NCI-H187 treated with DMSO at 0.1 percent for 48 hours (cell line): ENCODE results near the gene FNBP1L.

Experiments
- DNase-seq: peaks from one replicate; lab custom pipeline; 2025; lab: John Stamatoyannopoulos, UW

FNBP1L gene

GRCh38 chr1:93447481-93448291 is at the start of gene FNBP1L:
Gene FNBP1L, plus strand, starts transcription at chr1:93448118. Its CDS starts 164 bp downstream, at chr1:93448282.
- DNase-seq: no peak

- no peak for DNase-seq
Measured at GRCh38 chr1:93399781-93400180, 48.1 kb upstream of the FNBP1L start.

DNA sequence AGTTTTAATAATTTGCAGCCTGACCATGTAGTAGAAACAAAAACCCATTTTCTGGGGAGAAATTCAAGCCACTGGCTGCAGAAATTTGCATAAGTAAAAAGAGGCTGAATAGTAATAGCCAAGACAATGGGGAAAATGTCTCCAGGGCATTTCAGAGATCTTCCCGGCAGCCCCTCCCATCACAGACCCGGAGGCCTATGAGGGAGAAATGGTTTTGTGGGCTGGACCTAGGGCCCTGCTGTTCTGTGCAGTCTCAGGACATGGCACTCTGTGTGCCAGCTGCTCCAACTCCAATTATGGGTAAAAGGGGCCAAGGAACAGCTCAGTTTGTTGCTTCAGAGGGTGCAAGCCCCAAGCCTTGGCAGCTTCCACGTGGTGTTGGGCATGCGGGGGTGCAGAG is 39.7 kb upstream of the FNBP1L start:
- no peak for DNase-seq

DNA sequence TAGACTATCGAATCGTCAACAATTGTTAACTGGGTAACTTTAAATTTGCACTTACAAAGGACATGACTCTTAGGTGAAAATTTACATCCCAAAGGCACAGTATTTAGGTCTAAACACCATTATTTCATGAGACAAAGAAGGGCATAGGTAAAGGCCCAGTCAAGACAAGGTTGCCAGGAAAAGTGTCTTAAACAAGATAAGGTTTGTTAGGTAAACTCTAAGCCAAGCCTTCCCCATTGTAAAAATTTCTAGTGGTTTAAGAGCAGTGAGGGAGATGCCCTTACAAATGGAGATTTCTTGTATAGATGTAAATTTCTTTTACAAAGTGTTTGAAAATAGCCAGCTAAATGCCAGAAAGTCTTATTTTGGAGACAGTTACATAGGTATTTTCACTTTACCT is 36.9 kb upstream of the FNBP1L start:
- no peak for DNase-seq

DNA sequence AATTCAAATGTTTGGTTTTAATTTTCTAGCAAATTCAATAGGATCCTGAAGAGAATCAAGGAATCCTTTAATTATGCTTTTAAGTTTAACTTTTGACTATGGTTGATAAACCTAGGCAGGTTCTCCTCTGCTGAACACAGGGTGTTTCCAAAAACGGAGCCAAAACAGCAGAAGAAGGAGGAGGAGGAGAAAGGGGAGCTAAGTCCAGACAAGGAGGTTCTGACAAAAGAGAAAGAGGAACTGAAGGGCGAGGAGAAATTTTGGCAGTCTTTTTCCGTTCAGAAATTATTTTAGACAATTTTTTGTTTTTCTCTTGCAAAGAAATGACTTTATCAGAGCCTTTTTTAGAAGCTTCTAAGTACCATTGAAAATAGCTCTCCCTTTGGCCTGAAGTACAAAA is 33.2 kb upstream of the FNBP1L start:
- DNase-seq: no peak

- no peak for DNase-seq
Measured at GRCh38 chr1:93415296-93415695, 32.6 kb upstream of the FNBP1L start.

GRCh38 chr1:93416183-93416582 is 31.7 kb upstream of the FNBP1L start:
- DNase-seq: no peak

GRCh38 chr1:93419344-93419743 is 28.6 kb upstream of the FNBP1L start:
- no peak for DNase-seq

DNA sequence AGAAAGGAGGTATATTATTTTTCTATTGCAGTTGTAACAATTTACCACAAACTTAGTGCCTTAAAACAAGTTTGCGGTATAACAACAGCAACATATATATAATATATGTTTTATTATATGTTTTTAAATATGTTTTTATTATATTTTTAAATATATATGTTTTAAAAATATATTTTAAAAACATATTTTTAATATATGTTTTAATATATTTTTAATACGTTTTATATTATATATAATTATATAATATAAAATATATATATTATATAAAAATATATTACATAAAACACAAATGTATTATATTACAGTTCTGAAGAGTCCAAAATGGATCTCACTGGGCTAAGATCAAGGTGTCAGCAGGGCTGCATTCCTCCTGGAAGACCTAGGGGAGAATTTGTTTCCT is 27.5 kb upstream of the FNBP1L start:
- no peak for DNase-seq

DNA sequence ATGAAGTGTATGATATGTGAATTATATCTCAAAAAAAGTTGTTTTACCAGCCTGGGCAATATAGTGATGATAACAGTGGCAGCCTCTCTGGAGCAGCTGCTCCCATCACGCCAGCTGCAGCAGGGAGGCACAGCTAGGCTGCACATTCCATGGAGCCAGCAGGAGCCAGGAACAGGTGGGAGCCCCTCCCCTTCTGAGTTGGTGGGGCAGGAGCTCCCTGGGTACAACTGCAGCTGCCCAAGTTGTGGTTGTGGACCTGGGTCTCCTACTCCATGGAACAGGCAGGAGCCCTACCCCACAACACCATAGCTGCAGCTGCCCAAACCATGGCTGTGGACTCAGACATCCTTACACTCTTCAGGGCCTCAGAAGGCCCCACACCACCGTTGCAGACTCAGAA is 21.7 kb upstream of the FNBP1L start:
- no peak for DNase-seq

DNA sequence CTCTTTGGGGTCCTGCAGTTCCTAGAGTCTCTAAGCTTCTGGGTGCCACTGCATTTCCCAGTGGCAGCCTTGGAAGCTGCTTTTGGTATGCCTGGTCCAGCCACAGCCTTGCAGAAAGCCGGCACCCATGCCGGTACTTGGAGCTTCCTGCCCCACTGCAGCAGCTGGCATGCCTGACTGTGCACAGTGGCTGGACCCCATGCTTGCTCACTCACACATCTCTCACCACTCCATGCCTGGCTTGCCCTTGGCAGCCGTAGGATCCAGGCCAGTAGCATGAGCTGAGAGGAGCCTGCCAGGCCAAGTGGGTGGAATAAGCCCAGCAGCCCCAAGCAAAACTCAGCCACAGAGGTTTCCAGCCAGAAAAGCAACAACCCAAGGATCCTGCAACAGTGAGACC is 20.3 kb upstream of the FNBP1L start:
- no peak for DNase-seq

- DNase-seq: no peak
Measured at GRCh38 chr1:93433407-93433961, 14.4 kb upstream of the FNBP1L start.

DNA sequence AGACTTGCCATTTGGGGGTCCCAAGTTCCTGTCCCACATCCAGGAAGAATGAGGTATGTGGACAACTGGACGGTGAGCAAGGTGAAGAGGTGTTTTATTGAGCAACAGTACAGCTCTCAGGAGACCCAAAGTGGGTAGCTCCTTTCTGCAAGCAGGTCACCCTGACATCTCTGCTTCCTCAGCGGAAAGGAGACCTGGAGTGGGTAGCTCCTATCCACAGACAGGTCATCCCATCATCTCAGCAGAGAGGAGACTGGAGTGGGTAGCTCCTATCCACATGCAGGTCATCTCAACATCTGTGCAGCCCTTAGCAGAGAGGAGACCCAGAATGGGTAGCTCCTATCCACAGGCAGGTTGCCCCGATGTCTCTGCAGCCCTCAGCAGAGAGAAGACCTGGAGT is 13.8 kb upstream of the FNBP1L start:
- no peak for DNase-seq

GRCh38 chr1:93434987-93435386 is 12.9 kb upstream of the FNBP1L start:
- no peak for DNase-seq

DNA sequence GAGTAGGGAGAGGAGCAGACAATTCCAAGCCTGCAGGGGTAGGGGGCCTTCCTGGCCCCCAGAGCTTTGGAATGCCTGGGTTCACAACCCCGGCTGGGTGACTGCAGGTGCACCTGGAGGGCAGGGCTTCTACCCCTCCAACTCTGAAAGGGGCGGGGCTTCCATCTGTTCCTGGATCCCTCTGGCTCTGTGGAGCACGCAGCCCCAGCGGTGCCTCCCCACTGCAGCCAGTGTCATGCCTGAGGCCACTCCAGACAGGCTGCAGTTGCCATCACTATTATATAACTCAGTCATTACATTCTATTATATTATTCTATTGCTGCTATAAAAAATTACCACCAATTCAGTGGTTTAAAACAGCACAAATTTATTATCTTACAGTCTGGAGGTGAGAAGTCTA is 12.5 kb upstream of the FNBP1L start:
- DNase-seq: no peak

- no peak for DNase-seq
Measured at GRCh38 chr1:93436496-93436895, 11.4 kb upstream of the FNBP1L start.

DNA sequence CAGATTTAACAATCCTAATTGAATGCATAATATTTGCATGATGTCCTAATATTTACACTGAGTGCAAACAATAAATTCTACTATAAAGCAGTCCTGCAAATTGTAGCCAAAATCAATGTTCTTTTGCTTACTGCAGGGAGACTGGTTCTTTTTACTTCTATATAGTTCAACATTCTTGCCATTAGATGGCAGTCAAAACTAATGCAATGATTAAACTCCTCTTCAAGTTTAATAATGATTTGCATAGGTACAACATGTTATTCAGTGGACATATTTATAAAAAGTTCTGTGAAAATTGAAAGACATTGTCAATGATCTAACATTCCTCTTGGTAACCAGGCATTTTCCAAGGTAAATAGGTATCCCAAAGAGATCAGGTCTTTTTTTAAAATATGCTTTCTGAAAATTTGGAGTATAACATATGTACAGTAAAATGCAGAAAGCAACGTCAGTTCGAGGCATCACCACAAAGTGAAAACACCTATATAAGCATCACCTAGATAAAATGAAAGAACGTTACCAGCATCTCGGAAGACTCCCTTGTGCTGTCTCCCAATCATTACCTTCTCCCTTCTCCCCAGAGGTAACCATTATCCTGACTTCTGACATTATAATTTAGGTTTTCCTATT is 9.8 kb upstream of the FNBP1L start:
- DNase-seq: no peak

GRCh38 chr1:93438716-93439115 is 9.2 kb upstream of the FNBP1L start:
- DNase-seq: no peak

DNA sequence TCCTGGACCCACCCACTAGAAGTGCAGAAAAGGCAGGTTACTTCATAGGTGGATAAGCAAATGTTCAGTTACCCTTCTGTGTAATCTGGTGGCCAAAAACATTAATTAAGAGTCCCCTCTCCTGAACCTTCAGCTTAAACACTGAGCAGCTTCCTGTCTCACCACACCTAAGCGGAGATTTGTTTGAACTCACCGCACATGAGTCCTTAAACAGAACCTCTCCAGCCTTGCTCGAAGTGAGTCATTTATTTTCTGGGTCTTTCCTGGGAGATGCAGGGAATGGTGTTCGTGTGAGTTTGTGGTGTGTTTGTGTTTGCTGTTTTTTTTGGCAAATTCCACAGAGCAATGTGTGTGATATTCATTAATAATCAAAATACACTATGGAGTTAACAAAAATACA is 7.6 kb upstream of the FNBP1L start:
- no peak for DNase-seq

DNA sequence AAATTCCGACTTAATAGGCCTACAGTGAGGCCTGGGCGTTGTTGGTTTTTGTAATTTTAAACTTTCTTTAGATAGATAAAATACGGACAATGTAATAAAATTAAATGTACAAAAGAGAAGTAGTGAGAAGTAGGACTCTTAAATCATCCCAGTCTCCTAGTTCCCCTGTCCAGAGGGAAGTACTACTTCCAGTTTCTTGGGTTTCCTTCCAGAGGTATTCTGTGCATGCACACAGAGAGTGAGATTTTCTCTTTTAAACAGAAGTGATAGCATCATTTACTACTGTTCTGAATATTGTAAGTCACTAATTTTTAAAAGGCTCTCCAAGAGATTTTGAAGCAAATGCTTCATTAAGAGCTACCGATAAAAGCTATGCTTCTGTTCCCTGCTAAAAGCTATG is 7.2 kb upstream of the FNBP1L start:
- DNase-seq: no peak

DNA sequence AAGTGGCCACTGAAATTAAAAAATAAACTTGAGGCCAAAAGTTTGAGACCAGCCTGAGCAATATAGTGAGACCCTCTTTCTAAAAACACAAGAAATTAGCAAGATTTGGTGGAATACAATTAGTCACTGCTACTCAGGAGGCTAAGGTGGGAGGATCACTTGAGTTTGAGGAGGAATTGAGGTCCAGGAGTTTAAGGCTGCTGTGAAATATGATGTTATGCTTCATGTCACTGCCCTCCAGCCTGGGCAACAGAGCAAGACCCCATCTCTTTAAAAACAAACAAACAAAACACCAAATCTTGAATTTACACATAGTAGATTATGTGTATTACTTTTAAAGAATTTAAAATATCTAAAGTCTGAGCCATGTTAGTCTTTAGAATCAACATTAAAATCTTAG is 6.3 kb upstream of the FNBP1L start:
- DNase-seq: no peak

GRCh38 chr1:93442008-93442666 is 5.8 kb upstream of the FNBP1L start:
- no peak for DNase-seq

DNA sequence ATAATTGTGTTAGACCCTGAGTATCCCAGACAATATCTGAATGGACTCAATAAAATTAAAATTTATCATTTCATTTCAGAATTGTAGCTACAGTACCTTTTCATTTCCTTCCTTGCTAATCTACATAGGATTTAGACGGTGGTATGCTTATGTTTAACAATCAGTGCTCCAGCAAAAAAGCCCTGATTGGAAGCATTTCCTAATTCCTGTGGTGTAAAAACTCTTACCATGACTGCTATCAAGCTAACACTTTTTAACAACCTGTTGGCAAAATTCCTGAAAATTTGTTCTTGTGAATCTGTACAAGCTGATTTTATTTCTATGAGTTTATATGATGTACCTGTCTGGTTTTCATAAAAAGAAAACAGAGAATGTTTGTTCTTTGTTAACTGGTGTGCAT is 5.2 kb upstream of the FNBP1L start:
- DNase-seq: no peak
